ENCODE measurements around the gene EFCAB8. TPM values are rescaled to one million over a fixed set of nuclear protein-coding genes. Genes with fewer than 3 reads are reported as not detected.
A peak's percentile ranks its signal among the peaks of the same experiment; 100 is the strongest.

The EFCAB8 gene
- total and polyA plus RNA-seq, 2 experiments from 2014 or later: 0.53 TPM; not detected in 1

DNA sequence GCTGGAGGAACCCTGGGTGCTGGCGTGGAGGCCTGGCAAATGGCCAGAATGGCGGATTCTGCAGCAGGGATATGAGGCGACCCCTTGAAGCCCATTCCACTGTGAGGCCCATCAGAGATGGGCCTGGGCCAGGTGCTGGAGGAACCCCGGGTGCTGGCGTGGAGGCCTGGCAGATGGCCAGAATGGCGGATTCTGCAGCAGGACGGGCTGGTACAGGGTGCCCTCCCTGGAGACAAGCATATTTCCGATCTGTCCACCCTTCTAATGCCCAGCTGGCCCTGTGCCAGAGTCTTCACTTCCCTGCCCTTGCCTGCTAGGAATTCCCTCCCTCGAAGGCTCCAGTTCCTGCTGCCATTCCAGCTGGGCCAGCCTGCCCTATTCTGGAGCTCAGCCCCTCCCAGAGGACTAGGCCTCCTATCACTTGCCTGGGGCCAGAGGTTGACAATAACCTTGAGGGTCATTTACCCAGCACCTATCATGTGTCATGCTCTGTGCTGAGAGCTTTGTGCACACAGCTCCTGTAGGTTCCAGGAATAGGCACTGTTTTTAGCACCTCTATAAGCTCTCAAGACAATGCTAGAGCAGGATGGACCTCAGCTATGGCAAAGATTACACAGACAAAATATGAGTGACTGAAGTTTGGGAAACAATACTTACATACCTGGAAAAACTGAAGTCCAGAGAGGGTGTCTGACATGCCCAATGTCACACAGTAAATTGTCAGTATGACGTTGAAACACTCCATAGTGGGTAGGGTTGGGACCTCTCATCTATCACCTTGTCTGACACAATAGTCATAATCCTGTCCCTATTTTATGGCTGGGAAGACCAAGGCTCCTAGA lies 124.1 kb downstream of the EFCAB8 start:
- Histone ChIP-seq H3K9me3 (ENCODE audit: low read depth) (no peaks in the 10 kb centered on the region), H3K36me3 (replicated peaks; ENCODE audit: insufficient read depth, low read depth) (no peaks in the 10 kb centered on the region), H2AFZ (no peak overlapping the region), H4K20me1 (ENCODE audit: insufficient read depth, poor library complexity, severe bottlenecking) (no peaks in the 10 kb centered on the region), H3K4me1 (ENCODE audit: insufficient read depth) (peaks cover 12% of the 10 kb centered on the region), H3K9me2 (replicated peaks; ENCODE audit: insufficient read depth) (no peaks in the 10 kb centered on the region), H3K4me3 (no peak overlapping the region), H3K27me3 (no peaks in the 10 kb centered on the region), H3K79me2 (no peaks in the 10 kb centered on the region), H3K27ac (no peak overlapping the region), H3K4me2 (no peak overlapping the region)
- no peak for TF ChIP-seq EZH2phosphoT487 (IDR thresholded peaks at IDR 0.05; ENCODE audit: low read depth, severe bottlenecking, unreplicated experiment)
- TF ChIP-seq, protein P1, sequence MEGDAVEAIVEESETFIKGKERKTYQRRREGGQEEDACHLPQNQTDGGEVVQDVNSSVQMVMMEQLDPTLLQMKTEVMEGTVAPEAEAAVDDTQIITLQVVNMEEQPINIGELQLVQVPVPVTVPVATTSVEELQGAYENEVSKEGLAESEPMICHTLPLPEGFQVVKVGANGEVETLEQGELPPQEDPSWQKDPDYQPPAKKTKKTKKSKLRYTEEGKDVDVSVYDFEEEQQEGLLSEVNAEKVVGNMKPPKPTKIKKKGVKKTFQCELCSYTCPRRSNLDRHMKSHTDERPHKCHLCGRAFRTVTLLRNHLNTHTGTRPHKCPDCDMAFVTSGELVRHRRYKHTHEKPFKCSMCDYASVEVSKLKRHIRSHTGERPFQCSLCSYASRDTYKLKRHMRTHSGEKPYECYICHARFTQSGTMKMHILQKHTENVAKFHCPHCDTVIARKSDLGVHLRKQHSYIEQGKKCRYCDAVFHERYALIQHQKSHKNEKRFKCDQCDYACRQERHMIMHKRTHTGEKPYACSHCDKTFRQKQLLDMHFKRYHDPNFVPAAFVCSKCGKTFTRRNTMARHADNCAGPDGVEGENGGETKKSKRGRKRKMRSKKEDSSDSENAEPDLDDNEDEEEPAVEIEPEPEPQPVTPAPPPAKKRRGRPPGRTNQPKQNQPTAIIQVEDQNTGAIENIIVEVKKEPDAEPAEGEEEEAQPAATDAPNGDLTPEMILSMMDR (IDR thresholded peaks at IDR 0.05; ENCODE audit: poor library complexity): no peak
- TF ChIP-seq EZH2 (IDR thresholded peaks at IDR 0.05; ENCODE audit: borderline replicate concordance): no peak
- peak; percentile 53 for DNase-seq (ENCODE audit: low spot score)
- 76% methylated on average over 10 of the region's 10 CpGs for WGBS (ENCODE audit: low lambda C conversion rate, missing lambda C conversion rate)

DNA sequence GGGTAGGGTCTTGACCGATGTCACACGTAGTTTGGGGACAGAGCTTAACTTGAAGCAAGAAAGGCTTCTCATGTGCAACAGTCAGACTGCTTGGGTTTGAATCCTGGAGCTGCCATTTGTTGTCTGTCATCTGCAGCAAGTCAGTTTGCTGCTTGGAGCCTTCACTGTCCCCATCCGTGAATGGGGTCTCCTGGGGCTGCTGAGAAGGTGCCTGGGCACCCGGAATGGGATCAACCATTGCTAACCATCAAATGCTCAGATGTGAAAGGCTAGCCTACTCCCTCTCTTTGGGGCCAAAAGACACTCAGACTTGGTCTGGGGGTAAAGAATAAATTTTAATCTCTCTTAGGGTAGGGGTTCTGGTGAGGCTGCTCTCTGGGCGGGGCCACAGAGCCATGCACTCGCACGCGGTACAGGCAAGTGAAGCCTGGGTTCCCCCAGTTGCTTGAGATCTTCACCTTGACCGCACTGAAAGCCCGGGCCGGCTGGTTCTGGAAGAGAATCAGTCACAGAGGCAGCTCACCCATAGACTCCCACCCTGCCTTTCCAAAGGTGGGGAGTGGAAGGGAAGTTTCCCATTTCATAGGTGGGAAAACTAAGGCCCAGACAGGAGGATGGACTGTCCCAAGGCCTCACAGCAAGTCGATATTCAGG lies 124.9 kb downstream of the EFCAB8 start:
- Histone ChIP-seq H3K27ac (no peak overlapping the region), H3K27me3 (no peaks in the 10 kb centered on the region), H3K4me1 (ENCODE audit: insufficient read depth) (peaks cover 12% of the 10 kb centered on the region), H3K9me3 (ENCODE audit: low read depth) (no peaks in the 10 kb centered on the region), H4K20me1 (ENCODE audit: insufficient read depth, poor library complexity, severe bottlenecking) (no peaks in the 10 kb centered on the region), H2AFZ (no peak overlapping the region), H3K9me2 (replicated peaks; ENCODE audit: insufficient read depth) (no peaks in the 10 kb centered on the region), H3K4me3 (no peak overlapping the region), H3K36me3 (replicated peaks; ENCODE audit: insufficient read depth, low read depth) (no peaks in the 10 kb centered on the region), H3K4me2 (no peak overlapping the region), H3K79me2 (no peaks in the 10 kb centered on the region)
- TF ChIP-seq EZH2phosphoT487 (IDR thresholded peaks at IDR 0.05; ENCODE audit: low read depth, severe bottlenecking, unreplicated experiment): no peak
- TF ChIP-seq, protein P1 (IDR thresholded peaks at IDR 0.05; ENCODE audit: poor library complexity): no peak
- 89% methylated on average over 12 of the region's 12 CpGs for WGBS (ENCODE audit: low lambda C conversion rate, missing lambda C conversion rate)
- no peak for DNase-seq (ENCODE audit: low spot score)

DNA sequence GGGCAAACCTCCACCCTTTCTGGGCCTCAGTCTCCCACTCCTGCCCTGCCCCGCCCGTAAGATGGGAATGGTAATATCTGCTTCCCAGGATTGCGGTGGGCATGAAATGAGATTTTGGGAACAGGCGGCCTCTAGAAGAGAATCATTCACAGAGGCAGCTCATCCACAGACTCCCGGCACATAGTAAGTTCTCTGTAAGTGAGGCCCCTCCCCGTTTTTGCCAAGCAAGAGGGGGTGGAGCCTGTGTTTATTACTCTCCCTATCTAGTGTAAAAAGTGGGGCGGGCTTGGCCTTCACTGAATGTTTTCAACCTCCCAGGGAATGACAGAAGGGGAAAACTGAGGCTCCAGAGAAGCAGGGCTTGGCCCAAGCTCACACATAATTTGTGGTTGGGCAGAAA lies 125.5 kb downstream of the EFCAB8 start:
- Histone ChIP-seq H3K27me3 (no peaks in the 10 kb centered on the region), H3K27ac (no peak overlapping the region), H3K79me2 (no peaks in the 10 kb centered on the region), H3K4me1 (ENCODE audit: insufficient read depth) (peaks cover 12% of the 10 kb centered on the region), H4K20me1 (ENCODE audit: insufficient read depth, poor library complexity, severe bottlenecking) (no peaks in the 10 kb centered on the region), H3K36me3 (replicated peaks; ENCODE audit: insufficient read depth, low read depth) (no peaks in the 10 kb centered on the region), H3K4me2 (no peak overlapping the region), H3K4me3 (no peak overlapping the region), H2AFZ (no peak overlapping the region), H3K9me3 (ENCODE audit: low read depth) (no peaks in the 10 kb centered on the region), H3K9me2 (replicated peaks; ENCODE audit: insufficient read depth) (no peaks in the 10 kb centered on the region)
- WGBS (ENCODE audit: low lambda C conversion rate, missing lambda C conversion rate): 68% methylated on average over 7 of the region's 7 CpGs
- DNase-seq (ENCODE audit: low spot score): peak; percentile 70
- TF ChIP-seq, protein P1 (IDR thresholded peaks at IDR 0.05; ENCODE audit: poor library complexity): no peak
- no peak for TF ChIP-seq EZH2 (IDR thresholded peaks at IDR 0.05; ENCODE audit: borderline replicate concordance)
